Measurements from ENCODE around the gene CEP128.

Gene CEP128

GRCh38 chr14:80798211-80798610 lies 143.3 kb downstream of the CEP128 start:
- DNase-seq (ENCODE audit: low read depth), result no peak
- no peak overlapping the region for H3K4me3 ChIP-seq (ENCODE audit: low read depth, low read length)

- no peak overlapping the region for H3K4me3 ChIP-seq (ENCODE audit: low read depth, low read length)
- DNase-seq (ENCODE audit: low read depth), result no peak
These were observed 148.8 kb downstream of the CEP128 start for GRCh38 chr14:80792771-80793170.

GRCh38 chr14:80787876-80788275 lies 153.7 kb downstream of the CEP128 start:
- no peak for DNase-seq (ENCODE audit: low read depth)
- H3K4me3 ChIP-seq (ENCODE audit: low read depth, low read length), result no peak overlapping the region

- no peak for DNase-seq (ENCODE audit: low read depth)
- H3K4me3 ChIP-seq (ENCODE audit: low read depth, low read length), result no peak overlapping the region
These were observed 156.7 kb downstream of the CEP128 start for GRCh38 chr14:80784820-80785219.

GRCh38 chr14:80781972-80782367 lies 159.6 kb downstream of the CEP128 start:
- no peak for DNase-seq (ENCODE audit: low read depth)
- H3K4me3 ChIP-seq (ENCODE audit: low read depth, low read length), result no peak overlapping the region

- no peak for DNase-seq (ENCODE audit: low read depth)
These were observed 161.0 kb downstream of the CEP128 start for GRCh38 chr14:80780500-80780899.

GRCh38 chr14:80776657-80777056 lies 164.9 kb downstream of the CEP128 start:
- no peak overlapping the region for H3K4me3 ChIP-seq (ENCODE audit: low read depth, low read length)
- no peak for DNase-seq (ENCODE audit: low read depth)

More at GRCh38 chr14:80780500-80780899, 161.0 kb downstream of the CEP128 start:
- no peak overlapping the region for H3K4me3 ChIP-seq (ENCODE audit: low read depth, low read length)

GRCh38 chr14:80776186-80776585 lies 165.4 kb downstream of the CEP128 start:
- H3K4me3 ChIP-seq (ENCODE audit: low read depth, low read length), result no peak overlapping the region
- no peak for DNase-seq (ENCODE audit: low read depth)

GRCh38 chr14:80772504-80772903 lies 169.0 kb downstream of the CEP128 start:
- no peak for DNase-seq (ENCODE audit: low read depth)
- no peak overlapping the region for H3K4me3 ChIP-seq (ENCODE audit: low read depth, low read length)

- no peak overlapping the region for H3K4me3 ChIP-seq (ENCODE audit: low read depth, low read length)
- DNase-seq (ENCODE audit: low read depth), result no peak
These were observed 170.3 kb downstream of the CEP128 start for GRCh38 chr14:80771201-80771600.

- H3K4me3 ChIP-seq (ENCODE audit: low read depth, low read length), result no peak overlapping the region
- DNase-seq (ENCODE audit: low read depth), result no peak
These were observed 171.2 kb downstream of the CEP128 start for GRCh38 chr14:80770114-80770908.

- H3K4me3 ChIP-seq (ENCODE audit: low read depth, low read length), result no peak overlapping the region
- DNase-seq (ENCODE audit: low read depth), result no peak
These were observed 172.9 kb downstream of the CEP128 start for GRCh38 chr14:80768646-80769045.

GRCh38 chr14:80764921-80765507 lies 176.5 kb downstream of the CEP128 start:
- no peak for DNase-seq (ENCODE audit: low read depth)
- H3K4me3 ChIP-seq (ENCODE audit: low read depth, low read length), result no peak overlapping the region

- DNase-seq (ENCODE audit: low read depth), result no peak
- no peak overlapping the region for H3K4me3 ChIP-seq (ENCODE audit: low read depth, low read length)
These were observed 177.0 kb downstream of the CEP128 start for GRCh38 chr14:80764496-80764895.

- H3K4me3 ChIP-seq (ENCODE audit: low read depth, low read length), result no peak overlapping the region
- no peak for DNase-seq (ENCODE audit: low read depth)
These were observed 178.8 kb downstream of the CEP128 start for GRCh38 chr14:80762641-80763228.

- no peak overlapping the region for H3K4me3 ChIP-seq (ENCODE audit: low read depth, low read length)
- no peak for DNase-seq (ENCODE audit: low read depth)
These were observed 186.8 kb downstream of the CEP128 start for GRCh38 chr14:80754696-80755095.

GRCh38 chr14:80751285-80751684 lies 190.3 kb downstream of the CEP128 start:
- DNase-seq (ENCODE audit: low read depth), result no peak
- no peak overlapping the region for H3K4me3 ChIP-seq (ENCODE audit: low read depth, low read length)

- H3K4me3 ChIP-seq (ENCODE audit: low read depth, low read length), result no peak overlapping the region
- no peak for DNase-seq (ENCODE audit: low read depth)
These were observed 215.3 kb downstream of the CEP128 start for GRCh38 chr14:80726211-80726610.

GRCh38 chr14:80718940-80719339 lies 222.6 kb downstream of the CEP128 start:
- DNase-seq (ENCODE audit: low read depth), result no peak

GRCh38 chr14:80714474-80714873 lies 227.1 kb downstream of the CEP128 start:
- DNase-seq (ENCODE audit: low read depth), result no peak

More at GRCh38 chr14:80718940-80719339, 222.6 kb downstream of the CEP128 start:
- no peak overlapping the region for H3K4me3 ChIP-seq (ENCODE audit: low read depth, low read length)

More at GRCh38 chr14:80714474-80714873, 227.1 kb downstream of the CEP128 start:
- no peak overlapping the region for H3K4me3 ChIP-seq (ENCODE audit: low read depth, low read length)

Data from skeletal muscle cell (primary cell).